Activated T-cell treated with anti-CD3 and anti-CD28 coated beads for 1 hour (primary cell): Measurements from ENCODE around the gene DDIAS.

ENCODE experiments used
- DNase-seq: peaks from one replicate; pipeline ENCODE4 v3.0.0-alpha.2; 2020; ENCODE audit warnings: low read depth

DDIAS gene

DNA sequence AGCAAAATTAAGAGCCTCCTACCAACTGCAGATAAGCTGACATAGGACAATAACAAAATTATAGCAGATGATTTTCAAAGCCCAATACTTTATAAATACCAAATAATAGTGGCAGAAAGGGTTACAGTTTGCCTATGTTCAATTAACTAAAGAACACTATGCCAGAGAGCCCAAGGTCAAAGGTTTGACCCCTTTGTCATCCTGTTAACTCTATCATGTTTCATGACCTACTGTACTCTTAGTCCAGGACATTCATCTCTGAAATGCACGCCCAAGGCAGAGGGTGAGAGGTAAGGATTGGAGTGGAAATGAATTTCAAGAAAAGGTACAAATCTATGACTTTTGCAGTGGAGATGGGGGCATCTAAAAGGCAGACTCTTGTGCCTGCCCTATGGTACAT, 70.6 kb downstream of the DDIAS start:
- no peak for DNase-seq

DNA sequence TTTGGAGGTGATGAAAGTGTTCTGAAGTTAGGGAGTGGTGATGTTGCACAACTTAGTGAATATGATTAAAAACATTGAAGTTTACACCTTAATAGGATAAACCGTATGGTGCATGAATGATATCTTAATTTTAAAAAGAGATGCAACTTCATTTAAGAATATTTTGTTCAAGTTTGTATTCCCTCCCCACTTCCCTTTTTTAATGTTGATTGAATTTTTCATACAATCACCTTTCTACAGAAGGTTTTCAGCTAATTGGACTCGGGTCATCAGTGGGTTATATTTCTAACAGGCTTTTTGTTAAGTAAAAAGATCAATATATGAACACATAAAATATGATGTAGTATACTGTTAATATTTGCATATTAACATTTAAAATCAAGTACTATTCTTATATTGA, 72.6 kb downstream of the DDIAS start:
- no peak for DNase-seq

DNA sequence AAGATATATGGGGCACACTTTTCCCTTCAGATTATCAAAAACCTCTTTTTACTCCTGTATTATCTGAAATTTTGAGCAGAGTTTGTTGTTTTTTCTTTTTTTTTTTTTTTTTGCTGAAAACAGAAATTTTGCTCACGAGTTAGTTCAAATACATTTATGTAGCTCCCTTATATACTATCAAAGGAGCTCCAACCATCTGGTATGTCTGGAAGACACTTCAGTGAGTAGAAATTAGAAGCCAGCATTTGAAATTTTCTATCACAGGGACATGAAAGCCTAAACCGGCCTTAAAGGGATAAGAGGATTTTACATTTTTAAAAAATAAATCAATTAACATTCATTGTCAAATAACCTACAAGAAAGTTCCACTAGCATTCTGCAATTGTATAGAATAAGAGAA, 73.3 kb downstream of the DDIAS start:
- no peak for DNase-seq

- no peak for DNase-seq
These were observed 74.3 kb downstream of the DDIAS start for GRCh38 chr11:82975882-82976281.

DNA sequence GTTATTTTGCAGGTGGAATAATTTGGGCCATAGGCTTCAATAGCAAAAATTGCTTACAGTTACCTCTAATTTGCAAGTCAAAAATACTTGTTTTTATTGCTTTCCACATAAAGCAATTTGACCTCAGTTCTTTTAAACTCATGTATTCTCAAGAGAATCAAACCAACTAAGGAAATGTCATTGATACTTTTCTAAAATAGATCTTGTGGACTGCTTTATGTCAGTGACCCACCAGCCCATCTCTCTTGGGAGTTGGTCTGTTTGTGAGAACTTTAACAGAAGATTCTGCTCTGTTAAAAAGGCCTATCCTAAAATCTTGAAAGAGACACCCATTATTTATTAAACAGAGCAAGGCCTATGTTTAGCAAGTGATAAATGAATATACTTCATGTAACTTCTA, 75.2 kb downstream of the DDIAS start:
- DNase-seq, result no peak

- no peak for DNase-seq
These were observed 77.0 kb downstream of the DDIAS start for GRCh38 chr11:82978422-82979099.

DNA sequence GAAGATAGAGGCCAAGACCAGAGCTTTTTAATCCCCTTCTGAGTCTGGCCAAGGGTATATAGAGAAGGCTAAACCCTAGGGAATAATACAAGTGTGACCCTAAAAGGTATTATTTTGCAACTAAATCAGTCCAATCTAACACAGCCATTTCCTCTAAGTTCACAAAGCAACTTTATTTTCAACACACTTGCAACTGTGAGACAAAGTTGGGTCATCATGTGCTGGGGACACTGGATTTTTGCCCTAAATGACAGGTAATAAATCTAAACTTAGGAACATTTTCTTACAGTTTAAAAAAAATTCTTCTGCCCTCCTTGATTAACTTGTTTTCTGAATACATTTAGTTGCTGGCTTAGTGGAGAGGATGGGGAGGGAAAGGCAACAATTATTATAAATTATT, 78.3 kb downstream of the DDIAS start:
- DNase-seq, result no peak

DNA sequence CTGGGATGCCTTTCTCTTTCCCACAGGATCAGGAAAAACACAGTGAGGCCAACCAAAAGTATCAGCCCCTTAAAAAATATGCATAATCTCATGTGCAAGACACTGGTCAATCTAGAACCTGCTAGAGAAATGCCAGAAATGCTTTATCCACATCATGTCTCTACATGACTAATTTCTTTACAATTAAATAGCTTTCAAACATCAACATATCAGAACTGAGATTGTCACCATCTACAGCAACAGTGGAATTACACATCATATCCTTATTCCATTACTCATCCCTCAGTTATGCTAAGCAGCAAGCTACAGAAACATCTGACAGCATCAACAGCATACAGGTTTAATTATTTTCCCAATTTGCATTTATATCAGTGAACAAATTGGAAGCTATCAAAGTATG, 78.8 kb downstream of the DDIAS start:
- no peak for DNase-seq

- no peak for DNase-seq
These were observed 79.4 kb downstream of the DDIAS start for GRCh38 chr11:82980947-82981346.

DNA sequence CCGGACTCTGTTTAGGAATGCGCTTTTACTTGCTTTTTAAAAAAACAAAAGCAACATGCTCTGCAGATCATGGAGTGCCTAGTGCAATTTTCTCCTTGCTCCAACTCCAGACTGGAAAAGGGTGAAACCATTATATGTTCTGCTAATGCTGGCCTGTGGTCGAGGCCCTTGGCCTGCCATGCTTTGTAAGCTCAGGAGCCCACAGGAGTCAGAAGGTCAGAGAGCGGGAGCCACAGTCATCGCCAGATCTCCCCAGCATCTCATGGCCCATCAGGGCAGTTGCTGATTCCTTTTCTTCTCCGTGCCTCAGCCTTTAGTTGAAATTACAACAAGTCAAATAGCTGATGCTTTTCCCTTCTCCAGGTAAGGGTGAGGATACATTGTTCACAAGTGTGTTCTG, 80.3 kb downstream of the DDIAS start:
- no peak for DNase-seq
